PFSK-1 (cell line): ENCODE data around the gene PUDP.

Source experiments
- FOXP2 ChIP-seq: optimal IDR thresholded peaks from 2 replicates; pipeline ENCODE3; 2011; ENCODE audit warnings: borderline replicate concordance, control low read depth, inconsistent platforms; ENCODE audit not compliant: insufficient read depth; ENCODE audit errors: extremely low read length, extremely low read depth
- POLR2AphosphoS5 ChIP-seq: IDR thresholded peaks from 2 replicates; pipeline ENCODE4 v1.6.1; 2012; ENCODE audit warnings: low read depth, mild to moderate bottlenecking, control low read depth, low read length, moderate library complexity
- SIN3A ChIP-seq: IDR thresholded peaks from 2 replicates; pipeline ENCODE4 v1.6.1; 2012; ENCODE audit warnings: mild to moderate bottlenecking, low read length, moderate library complexity, borderline replicate concordance; ENCODE audit not compliant: insufficient read depth
- TAF1 ChIP-seq: IDR thresholded peaks from 2 replicates; pipeline ENCODE4 v1.6.1; 2012; ENCODE audit warnings: low read length, control low read depth, borderline replicate concordance; ENCODE audit not compliant: insufficient read depth
- TF ChIP-seq, protein P1 (sequence below), 2 experiments: IDR thresholded peaks; 2 replicates each; pipeline versions ENCODE4 v1.6.1 to v1.8.0; 2011 to 2012; ENCODE audit warnings: low read depth in 2 of 2, low read length in 2 of 2, control low read depth in 1 of 2, inconsistent platforms in 1 of 2, mild to moderate bottlenecking in 1 of 2, moderate library complexity in 1 of 2; ENCODE audit not compliant: insufficient read depth in 1 of 2

GRCh38 chrX:7054219-7055216, 93.4 kb downstream of the PUDP start:
- TF ChIP-seq TAF1, result no peak
- TF ChIP-seq, protein P1, sequence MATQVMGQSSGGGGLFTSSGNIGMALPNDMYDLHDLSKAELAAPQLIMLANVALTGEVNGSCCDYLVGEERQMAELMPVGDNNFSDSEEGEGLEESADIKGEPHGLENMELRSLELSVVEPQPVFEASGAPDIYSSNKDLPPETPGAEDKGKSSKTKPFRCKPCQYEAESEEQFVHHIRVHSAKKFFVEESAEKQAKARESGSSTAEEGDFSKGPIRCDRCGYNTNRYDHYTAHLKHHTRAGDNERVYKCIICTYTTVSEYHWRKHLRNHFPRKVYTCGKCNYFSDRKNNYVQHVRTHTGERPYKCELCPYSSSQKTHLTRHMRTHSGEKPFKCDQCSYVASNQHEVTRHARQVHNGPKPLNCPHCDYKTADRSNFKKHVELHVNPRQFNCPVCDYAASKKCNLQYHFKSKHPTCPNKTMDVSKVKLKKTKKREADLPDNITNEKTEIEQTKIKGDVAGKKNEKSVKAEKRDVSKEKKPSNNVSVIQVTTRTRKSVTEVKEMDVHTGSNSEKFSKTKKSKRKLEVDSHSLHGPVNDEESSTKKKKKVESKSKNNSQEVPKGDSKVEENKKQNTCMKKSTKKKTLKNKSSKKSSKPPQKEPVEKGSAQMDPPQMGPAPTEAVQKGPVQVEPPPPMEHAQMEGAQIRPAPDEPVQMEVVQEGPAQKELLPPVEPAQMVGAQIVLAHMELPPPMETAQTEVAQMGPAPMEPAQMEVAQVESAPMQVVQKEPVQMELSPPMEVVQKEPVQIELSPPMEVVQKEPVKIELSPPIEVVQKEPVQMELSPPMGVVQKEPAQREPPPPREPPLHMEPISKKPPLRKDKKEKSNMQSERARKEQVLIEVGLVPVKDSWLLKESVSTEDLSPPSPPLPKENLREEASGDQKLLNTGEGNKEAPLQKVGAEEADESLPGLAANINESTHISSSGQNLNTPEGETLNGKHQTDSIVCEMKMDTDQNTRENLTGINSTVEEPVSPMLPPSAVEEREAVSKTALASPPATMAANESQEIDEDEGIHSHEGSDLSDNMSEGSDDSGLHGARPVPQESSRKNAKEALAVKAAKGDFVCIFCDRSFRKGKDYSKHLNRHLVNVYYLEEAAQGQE (IDR thresholded peaks at IDR 0.05; ENCODE audit: insufficient read depth in 1 of 2, low read depth in 2 of 2, low read length in 2 of 2), result no peak
- no peak for TF ChIP-seq FOXP2
- no peak for TF ChIP-seq POLR2AphosphoS5
- no peak for TF ChIP-seq SIN3A
